GM23338 (cell line): ENCODE results near the gene MYO3B. TPM values are rescaled to one million over a fixed set of nuclear protein-coding genes. Genes with fewer than 3 reads are reported as not detected.

Experiments
- ATAC-seq: fragments of 200-7000 bp; cut with Tn5 transposase; 3 replicates; pipeline ENCODE4 v1.9.1; 2020
- DNase-seq: peaks from one replicate; pipeline ENCODE4 v3.0.0-alpha.2; 2015; ENCODE audit warnings: low spot score
- H2AFZ ChIP-seq: fragments of 200-600 bp; sonication (generic); 2 replicates; pipeline ENCODE4 v1.8.0; 2016; ENCODE audit warnings: antibody characterized with exemption, mild to moderate bottlenecking, moderate library complexity
- H3F3A ChIP-seq: fragments of 200-600 bp; sonication (generic); replicated peaks from 2 replicates; pipeline ENCODE4 v1.8.0; 2017; ENCODE audit warnings: antibody characterized with exemption, mixed run types, low read depth
- H3K27ac ChIP-seq: fragments of 200-600 bp; sonication (generic); 2 replicates; pipeline ENCODE4 v1.6.1; 2016; ENCODE audit warnings: low read depth
- H3K27me3 ChIP-seq: fragments of 200-600 bp; sonication (generic); 2 replicates; pipeline ENCODE4 v1.8.0; 2016; ENCODE audit warnings: mild to moderate bottlenecking, mixed run types, moderate library complexity; ENCODE audit not compliant: insufficient read depth
- H3K36me3 ChIP-seq: fragments of 200-600 bp; sonication (generic); 2 replicates; pipeline ENCODE4 v1.8.0; 2016; ENCODE audit warnings: mild to moderate bottlenecking; ENCODE audit not compliant: insufficient read depth
- H3K4me1 ChIP-seq: fragments of 200-600 bp; sonication (generic); 2 replicates; pipeline ENCODE4 v1.8.0; 2016; ENCODE audit warnings: mild to moderate bottlenecking, moderate library complexity; ENCODE audit not compliant: insufficient read depth
- H3K4me2 ChIP-seq: fragments of 200-600 bp; sonication (generic); 2 replicates; pipeline ENCODE4 v1.7.1; 2017; ENCODE audit warnings: mixed run types
- H3K4me3 ChIP-seq: fragments of 200-600 bp; sonication (generic); 2 replicates; pipeline ENCODE4 v1.6.1; 2016; ENCODE audit warnings: mixed run types
- H3K79me2 ChIP-seq: fragments of 200-600 bp; sonication (generic); replicated peaks from 2 replicates; pipeline ENCODE4 v1.8.0; 2017; ENCODE audit warnings: mild to moderate bottlenecking; ENCODE audit not compliant: insufficient read depth
- H3K9me2 ChIP-seq: fragments of 200-600 bp; sonication (generic); 2 replicates; pipeline ENCODE4 v1.8.0; 2017; ENCODE audit not compliant: insufficient read depth
- H4K20me1 ChIP-seq: fragments of 200-600 bp; sonication (generic); replicated peaks from 2 replicates; pipeline ENCODE4 v1.8.0; 2017; ENCODE audit warnings: mild to moderate bottlenecking; ENCODE audit not compliant: insufficient read depth
- H3K27ac Mint-ChIP-seq: 2 replicates; pipeline ENCODE4 v1.8.0; 2020; ENCODE audit warnings: inconsistent platforms, mild to moderate bottlenecking, moderate library complexity, mixed read lengths
- H3K27me3 Mint-ChIP-seq: 3 replicates; pipeline ENCODE4 v1.8.0; 2022; ENCODE audit warnings: low read depth, mild to moderate bottlenecking, moderate library complexity, mixed read lengths, inconsistent platforms; ENCODE audit not compliant: insufficient read depth, poor library complexity
- H3K36me3 Mint-ChIP-seq: 3 replicates; pipeline ENCODE4 v1.8.0; 2021; ENCODE audit warnings: low read depth, mild to moderate bottlenecking, inconsistent platforms, moderate library complexity, mixed read lengths
- H3K4me1 Mint-ChIP-seq: 3 replicates; pipeline ENCODE4 v1.8.0; 2020; ENCODE audit warnings: mild to moderate bottlenecking, inconsistent platforms, mixed read lengths
- H3K4me3 Mint-ChIP-seq: 3 replicates; pipeline ENCODE4 v1.8.0; 2021; ENCODE audit warnings: moderate library complexity, mild to moderate bottlenecking, inconsistent platforms, mixed read lengths
- H3K9me3 Mint-ChIP-seq: 3 replicates; pipeline ENCODE4 v1.8.0; 2020; ENCODE audit warnings: moderate library complexity, mild to moderate bottlenecking, inconsistent platforms, mixed read lengths
- CREB1 ChIP-seq: fragments of 250-450 bp; sonication (Bioruptor Pico); IDR thresholded peaks from 2 replicates; pipeline ENCODE4 v1.5.0; 2020; ENCODE audit warnings: low read depth, mild to moderate bottlenecking, moderate library complexity
- EZH2 ChIP-seq: fragments of 200-600 bp; sonication (generic); IDR thresholded peaks from one replicate; pipeline ENCODE4 v1.8.0; 2017; ENCODE audit warnings: antibody characterized with exemption, mild to moderate bottlenecking, low read depth; ENCODE audit not compliant: unreplicated experiment
- EZH2phosphoT487 ChIP-seq: fragments of 200-600 bp; sonication (generic); IDR thresholded peaks from one replicate; pipeline ENCODE4 v1.8.1; 2018; ENCODE audit warnings: antibody characterized with exemption; ENCODE audit not compliant: unreplicated experiment
- JUNB ChIP-seq: IDR thresholded peaks from one replicate; pipeline ENCODE4 v1.6.1; 2016; ENCODE audit warnings: antibody characterized with exemption; ENCODE audit not compliant: unreplicated experiment
- NANOG ChIP-seq: IDR thresholded peaks from 2 replicates; pipeline ENCODE4 v1.6.1; 2016; ENCODE audit warnings: antibody characterized with exemption, borderline replicate concordance
- POLR2AphosphoS5 ChIP-seq: IDR thresholded peaks from 2 replicates; pipeline ENCODE4 v1.6.1; 2016; ENCODE audit warnings: antibody characterized with exemption, low read depth
- STAT1 ChIP-seq: IDR thresholded peaks from one replicate; pipeline ENCODE4 v1.6.1; 2016; ENCODE audit warnings: antibody characterized with exemption; ENCODE audit not compliant: unreplicated experiment
- ZNF331 ChIP-seq: fragments of 250-450 bp; sonication (Bioruptor Pico); IDR thresholded peaks from 2 replicates; pipeline ENCODE4 v1.5.0; 2020; ENCODE audit warnings: low read depth, mild to moderate bottlenecking, moderate library complexity
- polyA plus RNA-seq: library from polyadenylated mRNA; unstranded; fragments of >200 nt; fragmentation: Nextera tagmentation; extraction: Ambion mirVana; gene quantifications from 2 replicates; pipeline ENCODE4 v1.2.1, GENCODE V29; 2016
- total RNA-seq: library from RNA; depleted of rRNA; stranded (reverse); fragments of >200 nt; shearing (Covaris generic); gene quantifications from 2 replicates; pipeline ENCODE4 v1.2.3, GENCODE V29; 2014
- TF ChIP-seq, protein P1 (sequence below): IDR thresholded peaks from 2 replicates; pipeline ENCODE4 v1.6.1; 2016; ENCODE audit warnings: antibody characterized with exemption
- TF ChIP-seq, protein P2 (sequence below), 2 experiments: fragments of 200-600 bp in 1 of 2; sonication (generic) in 1 of 2; conservative IDR thresholded peaks; 2 replicates each; pipeline versions ENCODE4 v1.5.1 to v1.6.1; 2016 to 2017; ENCODE audit warnings: antibody characterized with exemption in 2 of 2, low read depth in 2 of 2, mild to moderate bottlenecking in 2 of 2, moderate library complexity in 1 of 2
- TF ChIP-seq, protein P3 (sequence below): IDR thresholded peaks from one replicate; pipeline ENCODE4 v1.6.1; 2018; ENCODE audit warnings: antibody characterized with exemption; ENCODE audit not compliant: unreplicated experiment

Gene MYO3B
- total and polyA plus RNA-seq, 2 experiments from 2014 or later: 0.42 TPM; not detected in 1

DNA sequence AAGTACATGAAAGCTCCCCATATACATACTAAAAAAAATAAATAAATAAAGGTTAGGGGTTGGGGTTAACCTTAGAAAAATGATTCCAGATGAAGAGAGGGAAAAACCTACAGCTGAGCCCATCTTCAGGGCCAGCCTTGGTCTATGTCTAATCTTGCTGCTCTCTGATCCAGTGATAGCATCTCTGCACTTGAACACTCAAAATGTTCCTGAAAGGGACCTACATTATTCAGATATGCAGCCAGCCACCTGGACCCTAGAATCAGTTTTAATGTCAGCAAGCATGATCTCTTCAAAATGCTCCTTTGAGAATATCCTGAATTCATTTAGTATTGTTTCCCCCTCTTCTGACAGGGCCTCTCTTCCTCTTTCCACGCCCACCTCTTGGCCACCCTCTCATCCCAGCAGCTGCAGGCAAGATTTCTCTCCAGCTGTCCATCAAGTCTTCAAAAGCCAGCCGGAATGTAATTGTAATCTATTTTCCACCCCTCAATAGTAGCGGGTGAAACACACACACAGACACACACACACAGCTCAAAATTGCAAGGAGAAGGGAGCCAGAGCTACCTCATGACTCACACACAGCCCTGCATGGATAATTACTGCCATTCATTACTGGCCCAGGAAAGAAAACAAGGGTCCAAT is 135.5 kb downstream of the MYO3B start:
- ATAC-seq (no peak), DNase-seq (no peak)
- Histone ChIP-seq H3K4me1 (no peaks in the 10 kb centered on the region), H3K4me2 (no peak overlapping the region), H3K27me3 (no peaks in the 10 kb centered on the region), H2AFZ (peak overlapping the region; percentile 74; the same call in 1 of the 2 replicates), H3K36me3 (no peaks in the 10 kb centered on the region), H3K9me2 (0 out of 2 replicates have a peak, but pooled peaks cover 9% of the 10 kb centered on the region), H3F3A (no peaks in the 10 kb centered on the region), H3K4me3 (no peak overlapping the region), H4K20me1 (no peaks in the 10 kb centered on the region), H3K27ac (no peak overlapping the region), H3K79me2 (no peaks in the 10 kb centered on the region)
- Mint-ChIP-seq H3K4me3 (no peak overlapping the region), H3K4me1 (peaks cover 6% of the 10 kb centered on the region; the same call in 2 of the 3 replicates), H3K9me3 (peaks cover 2% of the 10 kb centered on the region; the same call in 1 of the 3 replicates), H3K27ac (no peak overlapping the region), H3K36me3 (0 out of 3 replicates have a peak, but pooled peaks cover 3% of the 10 kb centered on the region), H3K27me3 (no peaks in the 10 kb centered on the region)
- TF ChIP-seq, protein P1, sequence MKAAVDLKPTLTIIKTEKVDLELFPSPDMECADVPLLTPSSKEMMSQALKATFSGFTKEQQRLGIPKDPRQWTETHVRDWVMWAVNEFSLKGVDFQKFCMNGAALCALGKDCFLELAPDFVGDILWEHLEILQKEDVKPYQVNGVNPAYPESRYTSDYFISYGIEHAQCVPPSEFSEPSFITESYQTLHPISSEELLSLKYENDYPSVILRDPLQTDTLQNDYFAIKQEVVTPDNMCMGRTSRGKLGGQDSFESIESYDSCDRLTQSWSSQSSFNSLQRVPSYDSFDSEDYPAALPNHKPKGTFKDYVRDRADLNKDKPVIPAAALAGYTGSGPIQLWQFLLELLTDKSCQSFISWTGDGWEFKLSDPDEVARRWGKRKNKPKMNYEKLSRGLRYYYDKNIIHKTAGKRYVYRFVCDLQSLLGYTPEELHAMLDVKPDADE: no peak
- TF ChIP-seq POLR2AphosphoS5: no peak
- no peak for TF ChIP-seq ZNF331
- TF ChIP-seq EZH2phosphoT487: no peak
- TF ChIP-seq, protein P2, sequence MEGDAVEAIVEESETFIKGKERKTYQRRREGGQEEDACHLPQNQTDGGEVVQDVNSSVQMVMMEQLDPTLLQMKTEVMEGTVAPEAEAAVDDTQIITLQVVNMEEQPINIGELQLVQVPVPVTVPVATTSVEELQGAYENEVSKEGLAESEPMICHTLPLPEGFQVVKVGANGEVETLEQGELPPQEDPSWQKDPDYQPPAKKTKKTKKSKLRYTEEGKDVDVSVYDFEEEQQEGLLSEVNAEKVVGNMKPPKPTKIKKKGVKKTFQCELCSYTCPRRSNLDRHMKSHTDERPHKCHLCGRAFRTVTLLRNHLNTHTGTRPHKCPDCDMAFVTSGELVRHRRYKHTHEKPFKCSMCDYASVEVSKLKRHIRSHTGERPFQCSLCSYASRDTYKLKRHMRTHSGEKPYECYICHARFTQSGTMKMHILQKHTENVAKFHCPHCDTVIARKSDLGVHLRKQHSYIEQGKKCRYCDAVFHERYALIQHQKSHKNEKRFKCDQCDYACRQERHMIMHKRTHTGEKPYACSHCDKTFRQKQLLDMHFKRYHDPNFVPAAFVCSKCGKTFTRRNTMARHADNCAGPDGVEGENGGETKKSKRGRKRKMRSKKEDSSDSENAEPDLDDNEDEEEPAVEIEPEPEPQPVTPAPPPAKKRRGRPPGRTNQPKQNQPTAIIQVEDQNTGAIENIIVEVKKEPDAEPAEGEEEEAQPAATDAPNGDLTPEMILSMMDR (conservative IDR thresholded peaks at IDR 0.05; ENCODE audit: low read depth in 2 of 2): no peak
- TF ChIP-seq, protein P3, sequence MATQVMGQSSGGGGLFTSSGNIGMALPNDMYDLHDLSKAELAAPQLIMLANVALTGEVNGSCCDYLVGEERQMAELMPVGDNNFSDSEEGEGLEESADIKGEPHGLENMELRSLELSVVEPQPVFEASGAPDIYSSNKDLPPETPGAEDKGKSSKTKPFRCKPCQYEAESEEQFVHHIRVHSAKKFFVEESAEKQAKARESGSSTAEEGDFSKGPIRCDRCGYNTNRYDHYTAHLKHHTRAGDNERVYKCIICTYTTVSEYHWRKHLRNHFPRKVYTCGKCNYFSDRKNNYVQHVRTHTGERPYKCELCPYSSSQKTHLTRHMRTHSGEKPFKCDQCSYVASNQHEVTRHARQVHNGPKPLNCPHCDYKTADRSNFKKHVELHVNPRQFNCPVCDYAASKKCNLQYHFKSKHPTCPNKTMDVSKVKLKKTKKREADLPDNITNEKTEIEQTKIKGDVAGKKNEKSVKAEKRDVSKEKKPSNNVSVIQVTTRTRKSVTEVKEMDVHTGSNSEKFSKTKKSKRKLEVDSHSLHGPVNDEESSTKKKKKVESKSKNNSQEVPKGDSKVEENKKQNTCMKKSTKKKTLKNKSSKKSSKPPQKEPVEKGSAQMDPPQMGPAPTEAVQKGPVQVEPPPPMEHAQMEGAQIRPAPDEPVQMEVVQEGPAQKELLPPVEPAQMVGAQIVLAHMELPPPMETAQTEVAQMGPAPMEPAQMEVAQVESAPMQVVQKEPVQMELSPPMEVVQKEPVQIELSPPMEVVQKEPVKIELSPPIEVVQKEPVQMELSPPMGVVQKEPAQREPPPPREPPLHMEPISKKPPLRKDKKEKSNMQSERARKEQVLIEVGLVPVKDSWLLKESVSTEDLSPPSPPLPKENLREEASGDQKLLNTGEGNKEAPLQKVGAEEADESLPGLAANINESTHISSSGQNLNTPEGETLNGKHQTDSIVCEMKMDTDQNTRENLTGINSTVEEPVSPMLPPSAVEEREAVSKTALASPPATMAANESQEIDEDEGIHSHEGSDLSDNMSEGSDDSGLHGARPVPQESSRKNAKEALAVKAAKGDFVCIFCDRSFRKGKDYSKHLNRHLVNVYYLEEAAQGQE: no peak
- TF ChIP-seq EZH2: no peak
- no peak for TF ChIP-seq CREB1 (CRISPR knock-in tag)
- no peak for TF ChIP-seq NANOG
- no peak for TF ChIP-seq JUNB
- TF ChIP-seq STAT1: no peak
